IMR-90 (cell line): ENCODE results near the gene RHOB. TPM values are rescaled to one million over a fixed set of nuclear protein-coding genes. Genes with fewer than 3 reads are reported as not detected.
A peak's percentile ranks its signal among the peaks of the same experiment; 100 is the strongest.

Experiments used
- ATAC-seq: fragments of 200-7000 bp; cut with Tn5 transposase; 2 replicates; pipeline ENCODE4 v1.9.1; 2020; ENCODE audit warnings: low read depth, mild to moderate bottlenecking, moderate library complexity
- BruUV-seq: library from RNA; stranded (reverse); fragments of 400-500 nt; replicated peaks from 2 replicates; lab custom pipeline; 2021; lab: Mats Ljungman, UMichigan
- CTCF ChIA-PET: fragments of 300-600 bp; formaldehyde crosslinking; extraction: SDS; loops from one replicate; lab custom pipeline; 2021; ENCODE audit warnings: antibody characterized with exemption; lab: Yijun Ruan, JAX
- POLR2A ChIA-PET: fragments of 300-600 bp; sonication (Branson Sonifier 250); formaldehyde crosslinking; loops from one replicate; lab custom pipeline; 2022; ENCODE audit warnings: antibody characterized with exemption; ENCODE audit not compliant: unreplicated experiment; lab: Charles Lee
- DNase-seq: peaks from one replicate; pipeline ENCODE4 v3.0.0; 2013
- H2AFZ ChIP-seq: replicated peaks from 2 replicates; pipeline ENCODE3; 2013; ENCODE audit warnings: low read length, mild to moderate bottlenecking; ENCODE audit not compliant: poor library complexity
- H2AK5ac ChIP-seq: 2 replicates; pipeline ENCODE4 v1.6.1; 2013; ENCODE audit warnings: low read depth, low read length, inconsistent platforms
- H2AK9ac ChIP-seq: replicated peaks from 2 replicates; pipeline ENCODE3; 2013; ENCODE audit warnings: mild to moderate bottlenecking, low read depth, low read length, moderate library complexity; ENCODE audit not compliant: poor library complexity
- H2BK120ac ChIP-seq: 2 replicates; pipeline ENCODE4 v1.6.1; 2013; ENCODE audit warnings: low read depth, low read length, inconsistent platforms
- H2BK15ac ChIP-seq: 3 replicates; pipeline ENCODE4 v1.6.1; 2013; ENCODE audit warnings: low read depth, low read length, inconsistent platforms
- H2BK20ac ChIP-seq: 2 replicates; pipeline ENCODE4 v1.6.1; 2013; ENCODE audit warnings: low read depth, mild to moderate bottlenecking, inconsistent platforms, low read length, moderate library complexity
- H2BK5ac ChIP-seq: 2 replicates; pipeline ENCODE4 v1.6.1; 2013; ENCODE audit warnings: mild to moderate bottlenecking, low read depth, low read length, inconsistent platforms; ENCODE audit not compliant: poor library complexity, severe bottlenecking
- H3K14ac ChIP-seq: replicated peaks from 2 replicates; pipeline ENCODE4 v1.6.1; 2013; ENCODE audit warnings: low read depth, low read length, inconsistent platforms
- H3K18ac ChIP-seq: 2 replicates; pipeline ENCODE4 v1.6.1; 2013; ENCODE audit warnings: low read depth, low read length, control low read depth
- H3K23ac ChIP-seq: 2 replicates; pipeline ENCODE4 v1.6.1; 2013; ENCODE audit warnings: low read depth, low read length, inconsistent platforms
- H3K27ac ChIP-seq: 2 replicates; pipeline ENCODE4 v1.5.1; 2013; ENCODE audit warnings: mild to moderate bottlenecking, control low read depth, low read length; ENCODE audit not compliant: insufficient read depth
- H3K27me3 ChIP-seq: 2 replicates; pipeline ENCODE4 v1.6.1; 2013; ENCODE audit warnings: low read length; ENCODE audit not compliant: control insufficient read depth, insufficient read depth
- H3K36me3 ChIP-seq: 2 replicates; pipeline ENCODE4 v1.6.1; 2013; ENCODE audit warnings: low read length, mixed read lengths; ENCODE audit not compliant: control insufficient read depth, insufficient read depth
- H3K4ac ChIP-seq: 2 replicates; pipeline ENCODE4 v1.6.1; 2013; ENCODE audit warnings: low read depth, low read length, inconsistent platforms
- H3K4me1 ChIP-seq: 2 replicates; pipeline ENCODE4 v1.6.1; 2013; ENCODE audit warnings: low read length, mixed read lengths; ENCODE audit not compliant: control insufficient read depth, insufficient read depth
- H3K4me2 ChIP-seq: 2 replicates; pipeline ENCODE4 v1.6.1; 2013; ENCODE audit warnings: low read depth, mild to moderate bottlenecking, control low read depth, low read length, moderate library complexity
- H3K4me3 ChIP-seq: 2 replicates; pipeline ENCODE4 v1.5.1; 2013; ENCODE audit warnings: low read depth, mild to moderate bottlenecking, control low read depth, low read length, moderate library complexity; ENCODE audit not compliant: insufficient read depth
- H3K56ac ChIP-seq: 2 replicates; pipeline ENCODE4 v1.6.1; 2013; ENCODE audit warnings: low read length, inconsistent platforms; ENCODE audit not compliant: insufficient read depth; ENCODE audit errors: extremely low read depth
- H3K79me1 ChIP-seq, 2 experiments: 2 replicates each; pipeline ENCODE4 v1.6.1; 2013; ENCODE audit warnings: low read length in 2 of 2, inconsistent platforms in 1 of 2, low read depth in 1 of 2
- H3K9ac ChIP-seq: 2 replicates; pipeline ENCODE4 v1.6.1; 2013; ENCODE audit warnings: low read depth, low read length, control low read depth
- H3K9me1 ChIP-seq: 2 replicates; pipeline ENCODE4 v1.6.1; 2013; ENCODE audit warnings: low read length, inconsistent platforms; ENCODE audit not compliant: insufficient read depth
- H3K9me3 ChIP-seq: 2 replicates; pipeline ENCODE4 v1.6.1; 2013; ENCODE audit warnings: low read length; ENCODE audit not compliant: control insufficient read depth, insufficient read depth
- H4K20me1 ChIP-seq: 2 replicates; pipeline ENCODE4 v1.6.1; 2013; ENCODE audit warnings: low read length, inconsistent platforms; ENCODE audit not compliant: insufficient read depth
- H4K5ac ChIP-seq: 2 replicates; pipeline ENCODE4 v1.6.1; 2013; ENCODE audit warnings: mild to moderate bottlenecking, low read depth, low read length, control low read depth
- H4K8ac ChIP-seq, 2 experiments: 2 replicates each; pipeline ENCODE4 v1.6.1; 2013; ENCODE audit warnings: low read depth in 2 of 2, low read length in 2 of 2, control low read depth in 1 of 2, inconsistent platforms in 1 of 2
- H4K91ac ChIP-seq: 2 replicates; pipeline ENCODE4 v1.6.1; 2013; ENCODE audit warnings: low read depth, low read length, inconsistent platforms; ENCODE audit not compliant: insufficient read depth
- BHLHE40 ChIP-seq: fragments of 150-350 bp; IDR thresholded peaks from 2 replicates; pipeline ENCODE4 v1.6.1; 2016; ENCODE audit warnings: mild to moderate bottlenecking, low read depth, low read length
- CEBPB ChIP-seq: IDR thresholded peaks from 2 replicates; pipeline ENCODE4 v1.6.1; 2012; ENCODE audit warnings: low read depth, low read length, improper control_type of control experiment
- CHD1 ChIP-seq: IDR thresholded peaks from 2 replicates; pipeline ENCODE4 v1.6.1; 2012; ENCODE audit warnings: low read depth, low read length, improper control_type of control experiment
- FOS ChIP-seq: fragments of 150-350 bp; IDR thresholded peaks from 2 replicates; pipeline ENCODE4 v1.6.1; 2016; ENCODE audit warnings: low read depth, low read length
- MAFK ChIP-seq: IDR thresholded peaks from 2 replicates; pipeline ENCODE4 v1.6.1; 2012; ENCODE audit warnings: low read depth, low read length, improper control_type of control experiment
- MAZ ChIP-seq: IDR thresholded peaks from 2 replicates; pipeline ENCODE4 v1.6.1; 2012; ENCODE audit warnings: low read depth, mild to moderate bottlenecking, low read length, improper control_type of control experiment, moderate library complexity, borderline replicate concordance
- MXI1 ChIP-seq: IDR thresholded peaks from 2 replicates; pipeline ENCODE4 v1.6.1; 2012; ENCODE audit warnings: low read depth, mild to moderate bottlenecking, low read length, moderate library complexity, borderline replicate concordance
- NFE2L2 ChIP-seq: fragments of 150-350 bp; IDR thresholded peaks from 2 replicates; pipeline ENCODE4 v1.6.1; 2016; ENCODE audit warnings: low read depth, mild to moderate bottlenecking, low read length
- POLR2A ChIP-seq: IDR thresholded peaks from 2 replicates; pipeline ENCODE4 v1.6.1; 2012; ENCODE audit warnings: mild to moderate bottlenecking, low read depth, low read length
- RAD21 ChIP-seq: IDR thresholded peaks from 2 replicates; pipeline ENCODE4 v1.6.1; 2012; ENCODE audit warnings: low read length, improper control_type of control experiment
- RCOR1 ChIP-seq: IDR thresholded peaks from 2 replicates; pipeline ENCODE4 v1.6.1; 2012; ENCODE audit warnings: mild to moderate bottlenecking, low read length, improper control_type of control experiment; ENCODE audit not compliant: insufficient replicate concordance
- RFX5 ChIP-seq: IDR thresholded peaks from 2 replicates; pipeline ENCODE4 v1.8.0; 2012; ENCODE audit warnings: low read depth, mild to moderate bottlenecking, low read length, moderate library complexity
- SMC3 ChIP-seq: fragments of 150-350 bp; IDR thresholded peaks from 2 replicates; pipeline ENCODE4 v1.6.1; 2016; ENCODE audit warnings: low read depth, mild to moderate bottlenecking, antibody characterized with exemption, low read length, moderate library complexity
- WGBS, 2 experiments: methylation state at CpG; one replicate each; pipeline versions ENCODE4 v1.1.5 to v1.1.7; 2013; ENCODE audit warnings: missing lambda C conversion rate in 2 of 2; ENCODE audit not compliant: insufficient read length in 1 of 2; ENCODE audit errors: extremely low coverage in 2 of 2; 5-methylcytosine and 5-hydroxymethylcytosine counted together
- dilution Hi-C: fragments of 300-500 bp; cut with HindIII; formaldehyde crosslinking; loops from one replicate; pipeline ENCODE4 v1.14.3; 2018; ENCODE audit warnings: low sequenced_read_pairs; ENCODE audit not compliant: unreplicated experiment
- in situ Hi-C: fragments of 300-500 bp; cut with MboI; formaldehyde crosslinking; loops from 3 replicates; pipeline ENCODE4 v1.14.3; 2019; ENCODE audit warnings: low sequenced_read_pairs, inconsistent platforms, mixed read lengths
- intact Hi-C: fragments of 100-400 bp; cut with micrococcal nuclease; formaldehyde crosslinking; loops from 2 replicates; pipeline ENCODE4 v1.10.0; 2022
- polyA plus RNA-seq, 3 experiments: library from polyadenylated mRNA; depleted of rRNA; stranded (reverse); fragments of >200 nt; gene quantifications; 2 replicates each; pipeline ENCODE4 v1.2.3, GENCODE V29; 2012; ENCODE audit warnings: low replicate concordance in 1 of 3
- total RNA-seq: library from RNA; depleted of rRNA; stranded (reverse); fragments of >200 nt; gene quantifications from 2 replicates; pipeline ENCODE4 v1.2.3, GENCODE V29; 2012
- TF ChIP-seq, protein P1 (sequence below): fragments of 150-350 bp; IDR thresholded peaks from 2 replicates; pipeline ENCODE4 v1.6.1; 2017; ENCODE audit warnings: mild to moderate bottlenecking, antibody characterized with exemption, low read length, low read depth

The RHOB gene
- total and polyA plus RNA-seq, 2 of the 4 experiments (the other 2 are of a cell fraction), result 112 to 149 TPM

DNA sequence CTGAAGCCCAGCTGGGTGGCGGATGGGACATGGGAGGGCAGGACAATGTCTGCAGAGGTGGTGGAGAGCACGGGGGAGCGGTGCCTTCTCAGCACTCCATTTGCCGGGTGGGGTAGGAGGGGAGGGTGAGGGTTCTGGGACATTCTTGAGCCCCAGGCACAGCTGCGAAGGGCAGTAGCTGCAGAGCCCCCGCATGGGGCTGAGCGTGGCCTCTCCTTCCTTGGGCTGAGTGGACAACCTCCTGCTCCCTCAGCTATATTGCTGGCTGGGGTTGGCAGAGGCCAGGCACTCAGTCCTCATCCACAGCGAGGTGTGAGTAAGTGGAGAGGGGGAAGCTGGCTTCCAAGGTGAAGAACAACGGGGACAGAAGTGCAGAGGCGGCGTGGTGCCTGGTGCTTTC is 50.1 kb downstream of the RHOB start:
- Histone ChIP-seq H3K9ac (no peak overlapping the region), H3K4me1 (peaks cover 17% of the 10 kb centered on the region), H2BK120ac (0 out of 2 replicates have a peak overlapping the region, but pooled peaks have one; percentile 6), H4K5ac (no peak overlapping the region; the same call in 1 of the 2 replicates), H3K23ac (no peak overlapping the region), H3K79me1 (no peaks in the 10 kb centered on the region), H4K8ac (no peak overlapping the region), H3K56ac (no peak overlapping the region), H2AK5ac (peak overlapping the region; percentile 70; the same call in 1 of the 2 replicates), H2AK9ac (peak overlapping the region; percentile 11), H3K36me3 (no peaks in the 10 kb centered on the region), H3K14ac (no peak overlapping the region), H2BK20ac (0 out of 2 replicates have a peak overlapping the region, but pooled peaks have one; percentile 6), H4K20me1 (no peaks in the 10 kb centered on the region; the same call in 1 of the 2 replicates), H3K9me1 (peaks cover 14% of the 10 kb centered on the region), H3K4ac (no peak overlapping the region), H3K18ac (no peak overlapping the region; the same call in 1 of the 2 replicates), H2AFZ (no peak overlapping the region), H3K4me2 (no peak overlapping the region), H4K91ac (no peak overlapping the region; the same call in 1 of the 2 replicates), H3K27me3 (no peaks in the 10 kb centered on the region), H3K27ac (no peak overlapping the region), H2BK15ac (no peak overlapping the region; the same call in 2 of the 3 replicates), H2BK5ac (peak overlapping the region; percentile 25), H3K9me3 (no peaks in the 10 kb centered on the region), H3K4me3 (no peak overlapping the region)
- BruUV-seq, result no TSS peak
- dilution Hi-C loops, result no loop called here
- in situ Hi-C loops, result no loop called here
- intact Hi-C loops, result no loop called here
- POLR2A ChIA-PET, result no interaction called here
- WGBS, 2 experiments, result 100% methylated on average over 2 of the region's 11 CpGs; no CpG with 5 or more reads in 1 of the 2 experiments
- DNase-seq (no peak), ATAC-seq (no peak)
- TF ChIP-seq RFX5 (no peak), RAD21 (no peak), SMC3 (no peak), NFE2L2 (no peak), CEBPB (no peak), FOS (no peak), CHD1 (no peak), POLR2A (no peak), MAZ (no peak), BHLHE40 (no peak), MXI1 (no peak), RCOR1 (no peak), MAFK (no peak)
- TF ChIP-seq, protein P1, sequence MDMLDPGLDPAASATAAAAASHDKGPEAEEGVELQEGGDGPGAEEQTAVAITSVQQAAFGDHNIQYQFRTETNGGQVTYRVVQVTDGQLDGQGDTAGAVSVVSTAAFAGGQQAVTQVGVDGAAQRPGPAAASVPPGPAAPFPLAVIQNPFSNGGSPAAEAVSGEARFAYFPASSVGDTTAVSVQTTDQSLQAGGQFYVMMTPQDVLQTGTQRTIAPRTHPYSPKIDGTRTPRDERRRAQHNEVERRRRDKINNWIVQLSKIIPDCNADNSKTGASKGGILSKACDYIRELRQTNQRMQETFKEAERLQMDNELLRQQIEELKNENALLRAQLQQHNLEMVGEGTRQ, result no peak
- CTCF ChIA-PET, result interaction anchor here (1.4 kb wide), 1 partner anchor 82 kb away, joined by 4 read pairs; no protein-coding TSS in a partner anchor
